ENCODE data around the gene PSMD4.

- TF ChIP-seq CTCF (IDR thresholded peaks at IDR 0.05; ENCODE audit: insufficient read depth, low read length, poor library complexity, severe bottlenecking) (no peak), EZH2phosphoT487 (conservative IDR thresholded peaks at IDR 0.05; ENCODE audit: low read length) (no peak)
These were observed 16.1 kb upstream of the PSMD4 start for GRCh38 chr1:151238467-151238739.

Data from SU-DHL-6 (cell line).